Measurements from ENCODE around the gene RUNX1. TPM values are rescaled to one million over a fixed set of nuclear protein-coding genes. Genes with fewer than 3 reads are reported as not detected.

RUNX1 gene
- total RNA-seq, 2 donors from 2014 or later: 23.0 to 25.8 TPM

- Histone ChIP-seq H3K4me3 (no peak overlapping the region), H3K27me3 (replicated peaks; ENCODE audit: insufficient read depth) (no peaks in the 10 kb centered on the region), H3K36me3 (no peaks in the 10 kb centered on the region), H3K4me1 (replicated peaks) (no peaks in the 10 kb centered on the region), H3K9me3 (no peaks in the 10 kb centered on the region), H3K27ac (no peak overlapping the region)
- TF ChIP-seq POLR2A (IDR thresholded peaks at IDR 0.05) (no peak), POLR2AphosphoS5 (IDR thresholded peaks at IDR 0.05) (no peak), CTCF (IDR thresholded peaks at IDR 0.05) (no peak)
- no peak for DNase-seq (ENCODE audit: low spot score)
- intact Hi-C loops (cut with DNase I): no loop called here
- WGBS: 83% methylated on average over 11 of the region's 11 CpGs
Measured at GRCh38 chr21:34974162-34974981, 74.7 kb downstream of the RUNX1 start.

DNA sequence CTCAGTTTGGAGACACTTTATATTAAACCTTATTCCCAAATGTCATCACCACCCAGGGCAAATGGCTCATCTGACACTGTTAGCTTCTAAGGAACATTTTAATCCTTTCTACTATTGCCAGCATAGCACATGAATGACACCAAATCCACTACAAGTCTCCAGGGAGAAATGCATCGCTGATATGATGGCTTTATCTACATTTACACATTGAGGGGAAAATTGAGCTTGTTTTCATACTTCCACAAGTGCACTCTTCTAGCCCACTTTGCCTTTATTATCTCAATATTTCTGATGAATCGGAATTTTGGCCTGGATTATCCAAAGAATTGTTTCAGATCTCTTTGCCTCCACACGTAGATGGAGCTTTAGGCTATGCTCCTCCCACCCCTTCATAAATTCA, 75.4 kb downstream of the RUNX1 start:
- WGBS: 94% methylated on average over 3 of the region's 3 CpGs
- intact Hi-C loops (cut with DNase I): no loop called here

DNA sequence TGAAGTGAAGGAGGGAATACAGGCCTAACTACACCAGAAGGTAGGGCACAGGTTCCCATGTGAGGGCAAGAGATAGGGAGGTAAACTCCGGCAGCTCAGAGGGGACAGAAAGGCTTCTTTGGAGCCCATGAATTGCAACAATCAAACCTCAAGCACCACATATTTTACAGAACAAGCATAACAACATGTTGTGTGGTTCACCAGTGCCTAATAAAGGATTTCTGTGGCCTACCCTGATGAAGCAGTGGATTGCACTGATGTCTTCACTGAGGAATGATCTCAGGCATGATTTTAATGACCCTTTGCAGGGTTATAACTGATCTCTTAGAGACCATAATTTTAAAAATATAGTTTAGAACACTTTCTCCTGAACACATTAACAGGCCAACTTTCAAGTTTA, 77.4 kb downstream of the RUNX1 start:
- Histone ChIP-seq H3K27ac (no peak overlapping the region), H3K36me3 (no peaks in the 10 kb centered on the region), H3K4me3 (no peak overlapping the region), H3K9me3 (no peaks in the 10 kb centered on the region), H3K4me1 (replicated peaks) (no peaks in the 10 kb centered on the region), H3K27me3 (replicated peaks; ENCODE audit: insufficient read depth) (no peaks in the 10 kb centered on the region)
- DNase-seq (ENCODE audit: low spot score): no peak
- 83% methylated on average over 1 of the region's 1 CpG for WGBS
- intact Hi-C loops (cut with DNase I): no loop called here
- no peak for TF ChIP-seq CTCF (IDR thresholded peaks at IDR 0.05)
- TF ChIP-seq POLR2AphosphoS5 (IDR thresholded peaks at IDR 0.05): no peak
- TF ChIP-seq POLR2A (IDR thresholded peaks at IDR 0.05): no peak

More for the DNA sequence above, 75.4 kb downstream of the RUNX1 start:
- H3K27me3 ChIP-seq (replicated peaks; ENCODE audit: insufficient read depth): no peaks in the 10 kb centered on the region
- H3K4me3 ChIP-seq: no peak overlapping the region
- TF ChIP-seq CTCF (IDR thresholded peaks at IDR 0.05) (no peak), POLR2A (IDR thresholded peaks at IDR 0.05) (no peak), POLR2AphosphoS5 (IDR thresholded peaks at IDR 0.05) (no peak)
- no peaks in the 10 kb centered on the region for H3K9me3 ChIP-seq
- DNase-seq (ENCODE audit: low spot score): no peak
- H3K4me1 ChIP-seq (replicated peaks): no peaks in the 10 kb centered on the region
- no peak overlapping the region for H3K27ac ChIP-seq
- no peaks in the 10 kb centered on the region for H3K36me3 ChIP-seq

- no peaks in the 10 kb centered on the region for H3K27me3 ChIP-seq (replicated peaks; ENCODE audit: insufficient read depth)
- WGBS: 95% methylated on average over 4 of the region's 4 CpGs
- H3K4me1 ChIP-seq (replicated peaks): no peaks in the 10 kb centered on the region
- H3K27ac ChIP-seq: no peak overlapping the region
- TF ChIP-seq POLR2A (IDR thresholded peaks at IDR 0.05) (no peak), POLR2AphosphoS5 (IDR thresholded peaks at IDR 0.05) (no peak), CTCF (IDR thresholded peaks at IDR 0.05) (no peak)
- H3K36me3 ChIP-seq: no peaks in the 10 kb centered on the region
- DNase-seq (ENCODE audit: low spot score): no peak
- intact Hi-C loops (cut with DNase I): no loop called here
- no peak overlapping the region for H3K4me3 ChIP-seq
- no peaks in the 10 kb centered on the region for H3K9me3 ChIP-seq
Measured at GRCh38 chr21:34970566-34970965, 78.5 kb downstream of the RUNX1 start.

DNA sequence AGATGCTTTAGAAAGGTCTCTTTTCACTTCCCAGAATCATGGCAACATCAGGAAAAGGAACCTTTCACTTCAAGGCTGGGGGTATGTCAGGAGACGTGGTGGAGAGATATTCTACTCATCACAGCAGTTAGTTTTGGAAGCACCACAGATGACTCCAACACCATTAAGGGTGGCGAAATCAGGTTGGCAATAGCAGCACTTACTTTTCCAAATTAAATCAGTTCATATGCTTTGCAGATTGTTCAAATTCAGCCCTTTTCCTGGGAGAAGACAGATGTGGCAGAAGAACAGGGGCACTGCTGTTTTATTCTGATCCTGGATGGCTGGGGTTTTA, 79.0 kb downstream of the RUNX1 start:
- no peak for TF ChIP-seq CTCF (IDR thresholded peaks at IDR 0.05)
- no peak for TF ChIP-seq POLR2A (IDR thresholded peaks at IDR 0.05)
- TF ChIP-seq POLR2AphosphoS5 (IDR thresholded peaks at IDR 0.05): no peak
- Histone ChIP-seq H3K36me3 (no peaks in the 10 kb centered on the region), H3K27me3 (replicated peaks; ENCODE audit: insufficient read depth) (no peaks in the 10 kb centered on the region), H3K27ac (no peak overlapping the region), H3K4me1 (replicated peaks) (no peaks in the 10 kb centered on the region), H3K9me3 (no peaks in the 10 kb centered on the region), H3K4me3 (no peak overlapping the region)
- intact Hi-C loops (cut with DNase I): no loop called here
- no peak for DNase-seq (ENCODE audit: low spot score)
- 92% methylated on average over 2 of the region's 2 CpGs for WGBS
